ENCODE results near the gene ZNF423.

ZNF423 gene

DNA sequence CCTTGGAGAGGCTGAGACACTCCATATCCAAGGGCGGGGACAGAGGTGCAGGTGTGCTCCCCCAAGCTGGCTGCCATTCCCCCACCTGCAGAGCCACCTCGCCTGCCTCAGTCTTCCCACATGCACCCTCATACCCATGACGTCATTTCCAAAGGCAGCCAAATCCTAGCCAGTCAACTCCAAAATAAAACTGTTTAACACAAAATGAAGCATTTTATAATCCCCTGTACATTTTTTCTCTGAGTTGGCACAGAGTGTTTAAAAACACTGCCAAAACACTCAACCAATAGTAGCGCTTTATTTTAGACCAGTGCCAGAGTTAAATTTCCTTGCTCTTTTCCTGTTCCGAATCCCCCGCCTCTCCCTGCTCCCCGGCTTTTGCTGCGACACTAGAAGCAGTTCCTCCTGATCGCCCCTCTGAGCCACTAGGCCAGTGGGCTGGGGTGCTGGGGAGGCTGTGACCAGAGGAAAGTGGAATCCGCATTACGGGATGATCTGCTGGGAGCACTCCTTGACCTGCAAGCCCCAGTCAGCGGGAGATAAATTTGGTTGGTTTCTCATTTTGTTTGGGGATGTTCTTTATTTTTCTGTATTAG is 139.5 kb downstream of the ZNF423 start:
- DNase-seq = no peak

DNA sequence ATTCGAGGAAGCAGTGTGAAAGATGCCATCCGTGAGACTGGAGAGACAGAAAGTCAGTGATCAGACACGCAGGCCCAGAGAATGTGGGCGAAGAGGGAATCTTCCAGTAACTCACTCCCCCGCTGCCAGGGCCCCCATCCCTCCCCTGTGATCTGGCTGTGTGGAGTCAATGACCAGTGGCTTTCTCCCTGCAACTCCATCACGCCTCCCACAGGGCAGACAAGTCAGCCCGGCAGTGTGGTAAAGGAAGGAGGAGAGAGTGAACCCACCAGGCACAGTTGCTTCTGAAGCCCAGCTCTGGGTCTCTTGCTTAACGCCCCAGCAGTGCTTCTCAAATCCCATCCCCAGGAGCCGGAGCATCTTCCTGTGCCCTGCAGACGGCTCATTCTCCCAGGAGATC is 142.1 kb downstream of the ZNF423 start:
- DNase-seq = no peak

DNA sequence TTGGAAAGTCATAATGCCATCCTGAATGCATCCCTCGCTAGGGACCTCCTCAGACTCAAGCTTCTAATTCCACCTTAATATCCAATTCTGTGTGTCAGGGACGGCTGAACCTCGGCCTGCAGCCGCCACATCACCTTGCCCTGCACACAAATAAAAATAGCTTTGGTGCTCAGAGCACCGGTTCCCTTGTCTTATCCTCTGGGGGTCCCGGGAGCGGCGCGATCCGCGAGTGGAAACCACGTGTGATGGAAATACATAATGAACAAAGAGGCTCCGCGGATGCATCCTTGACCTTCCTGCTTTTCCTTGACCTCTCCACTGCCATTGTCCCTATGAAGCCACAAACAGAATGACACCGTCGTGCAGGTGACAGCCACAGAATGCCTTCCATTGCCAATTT is 143.4 kb downstream of the ZNF423 start:
- DNase-seq = no peak

DNA sequence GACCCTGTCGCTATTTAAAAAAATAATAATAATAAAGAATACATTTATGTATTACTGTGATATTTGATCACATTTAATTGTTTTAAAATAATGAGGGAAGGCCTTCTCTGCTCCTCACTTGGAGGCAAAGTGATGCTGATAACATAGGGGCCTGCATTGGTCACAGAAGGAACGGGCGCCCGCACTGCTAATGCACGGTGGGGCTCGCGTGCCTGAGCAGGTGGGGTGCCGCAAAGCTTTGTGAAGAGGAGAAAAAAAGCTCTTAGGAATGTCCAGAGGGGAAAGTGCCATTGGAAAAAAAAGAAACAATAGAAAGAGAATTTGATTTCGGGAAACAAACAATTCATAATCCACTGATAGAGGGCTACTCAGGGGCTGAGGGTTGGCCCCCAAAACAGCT is 143.8 kb downstream of the ZNF423 start:
- DNase-seq = no peak

DNA sequence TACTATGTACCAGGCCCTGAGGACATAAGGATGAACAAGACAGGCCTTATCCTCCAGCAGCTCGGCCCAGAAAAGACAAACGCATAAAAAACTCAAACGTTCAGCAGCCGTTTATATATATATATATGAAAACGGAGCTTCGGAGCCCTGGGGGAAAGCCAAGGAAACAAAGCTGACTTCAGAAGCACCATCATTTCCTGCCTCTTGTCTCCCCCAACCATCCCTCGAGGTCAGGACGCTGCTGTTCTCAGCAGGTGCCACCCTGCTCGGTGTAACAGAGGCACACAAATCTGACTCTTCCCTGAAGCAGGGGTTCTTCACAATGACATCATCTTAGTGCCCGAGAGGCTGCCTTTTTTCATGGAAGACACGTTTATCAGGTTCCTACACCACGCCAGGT is 146.9 kb downstream of the ZNF423 start:
- DNase-seq = no peak

DNA sequence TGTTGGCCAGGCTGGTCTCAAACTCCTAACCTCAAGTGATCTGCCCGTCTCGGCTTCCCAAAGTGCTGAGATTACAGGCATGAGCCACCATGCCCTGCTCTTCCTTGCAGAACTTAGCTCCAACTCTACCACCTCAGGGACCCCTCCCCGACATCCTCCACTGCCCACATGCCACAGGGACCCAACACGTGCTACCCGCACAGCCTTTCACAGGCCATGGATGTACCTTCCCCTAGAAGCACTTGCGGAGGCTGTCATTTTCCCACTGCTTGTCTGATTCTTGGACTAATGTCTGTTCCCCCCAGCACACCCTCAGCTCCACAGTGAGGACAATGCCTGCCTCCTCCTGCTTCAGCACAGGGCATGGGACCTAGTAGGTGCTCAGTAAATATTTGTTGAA is 147.4 kb downstream of the ZNF423 start:
- DNase-seq = no peak

DNA sequence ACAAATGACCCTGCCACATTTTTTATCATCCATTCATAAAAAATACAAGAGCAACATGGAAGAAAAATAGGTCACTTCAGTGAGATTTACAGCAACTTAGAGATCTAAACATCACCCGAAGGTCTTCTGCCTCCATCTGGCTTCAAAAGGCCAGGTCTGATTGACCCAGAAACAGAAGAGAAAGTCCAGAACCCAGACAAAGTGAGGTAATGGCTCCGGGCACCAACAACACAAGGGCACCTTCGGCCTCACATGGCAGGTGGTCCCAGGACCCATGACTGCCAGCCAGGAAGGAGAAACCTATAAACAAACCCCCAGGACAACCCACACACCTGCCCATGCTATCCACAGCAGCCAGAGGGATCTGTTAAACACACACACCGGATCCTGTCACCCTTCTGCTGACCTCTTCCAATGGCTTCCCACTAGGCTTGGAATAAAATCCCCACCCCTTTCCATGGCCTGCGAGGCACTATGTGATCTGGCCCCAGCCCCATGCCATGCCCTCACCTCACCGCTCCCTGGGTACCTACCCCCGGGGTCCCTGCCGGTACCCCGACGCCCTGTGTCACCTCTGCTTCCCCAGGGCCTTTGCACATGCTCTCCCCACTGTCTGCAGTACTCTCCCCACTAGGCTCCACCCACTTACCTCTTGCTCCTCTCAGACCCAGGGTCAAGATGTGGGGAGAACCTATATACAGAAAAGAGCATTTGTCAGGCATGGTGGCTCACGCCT is 149.1 kb downstream of the ZNF423 start:
- DNase-seq = no peak

DNA sequence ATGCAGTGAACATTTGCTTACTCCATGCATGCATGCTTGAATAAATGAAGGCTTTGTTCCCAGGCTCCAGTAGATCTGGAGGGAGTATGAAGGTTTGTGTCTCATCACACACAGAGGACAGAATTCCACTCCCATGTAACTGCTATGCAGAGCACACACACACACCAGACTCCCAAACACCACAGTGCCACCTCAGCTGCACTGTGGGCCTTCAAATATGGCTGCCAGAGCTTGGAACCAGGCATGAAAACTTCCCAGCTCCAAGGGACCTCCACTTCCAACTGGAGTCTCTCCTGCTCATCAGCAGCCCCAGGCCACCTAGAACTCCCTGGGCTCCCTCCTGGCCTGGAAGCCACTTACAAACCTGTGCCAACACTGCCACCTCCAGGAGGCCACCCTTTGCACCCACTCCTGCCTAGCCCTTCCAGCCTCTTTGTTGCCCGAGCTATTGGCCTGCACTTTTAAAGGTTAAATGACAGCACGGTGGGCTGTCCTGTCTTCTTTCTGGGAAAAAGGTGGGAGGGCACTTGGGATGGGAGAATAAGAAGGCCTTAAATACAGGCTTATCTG is 151.2 kb downstream of the ZNF423 start:
- no peak for DNase-seq

DNA sequence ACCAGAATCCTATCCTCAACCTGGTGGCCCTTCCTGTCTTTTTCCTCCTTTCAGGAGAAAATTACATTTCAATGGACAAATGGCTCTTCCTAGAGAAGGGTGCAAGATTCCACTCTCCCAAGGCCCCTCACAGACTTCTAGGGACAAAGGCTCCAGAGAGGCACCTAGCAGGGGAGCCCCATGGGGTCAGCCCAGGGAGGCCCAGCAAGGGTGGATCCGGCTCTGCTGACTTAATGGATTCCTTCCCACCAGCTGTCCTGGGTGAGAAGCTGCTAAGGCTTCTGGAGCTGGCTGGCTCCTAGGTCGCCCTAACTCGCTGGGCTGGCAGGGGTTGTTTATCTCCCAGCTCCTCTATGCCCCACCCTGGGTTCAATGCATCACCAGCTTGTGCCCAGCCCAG is 152.4 kb downstream of the ZNF423 start:
- no peak for DNase-seq

DNA sequence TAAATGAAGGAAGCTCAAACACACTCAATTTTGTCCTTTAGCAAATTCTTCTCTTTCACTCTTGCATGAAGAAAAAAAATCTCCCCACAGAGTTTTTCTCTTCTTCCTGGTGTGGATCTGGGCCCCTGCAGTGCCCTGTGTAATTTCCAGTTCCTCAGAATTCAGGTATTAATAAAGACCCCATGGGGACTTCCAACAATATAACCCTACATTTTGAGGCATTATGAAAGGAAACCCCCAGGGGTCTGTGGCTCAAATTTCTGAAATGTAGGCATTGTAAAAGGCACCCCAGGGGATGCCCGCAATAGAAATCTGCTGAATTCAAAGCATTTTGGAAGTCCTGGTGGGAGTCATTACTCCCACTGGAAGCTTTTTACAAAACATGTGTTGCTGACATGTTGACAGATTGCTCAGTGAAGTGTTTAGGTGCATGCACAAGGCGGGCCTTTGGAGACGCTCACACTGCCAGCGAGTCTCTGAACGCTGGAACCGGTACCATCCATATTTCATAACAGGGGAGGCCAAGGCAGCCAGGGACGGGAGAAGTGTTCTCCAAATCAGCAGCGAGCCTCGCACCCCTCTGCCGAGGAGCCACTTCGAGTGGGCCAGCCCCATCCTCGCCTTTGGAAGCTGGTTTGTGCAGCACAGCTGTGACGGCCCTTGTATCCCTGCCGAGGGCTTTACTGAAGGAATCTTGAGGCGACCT is 154.0 kb downstream of the ZNF423 start:
- DNase-seq = no peak

DNA sequence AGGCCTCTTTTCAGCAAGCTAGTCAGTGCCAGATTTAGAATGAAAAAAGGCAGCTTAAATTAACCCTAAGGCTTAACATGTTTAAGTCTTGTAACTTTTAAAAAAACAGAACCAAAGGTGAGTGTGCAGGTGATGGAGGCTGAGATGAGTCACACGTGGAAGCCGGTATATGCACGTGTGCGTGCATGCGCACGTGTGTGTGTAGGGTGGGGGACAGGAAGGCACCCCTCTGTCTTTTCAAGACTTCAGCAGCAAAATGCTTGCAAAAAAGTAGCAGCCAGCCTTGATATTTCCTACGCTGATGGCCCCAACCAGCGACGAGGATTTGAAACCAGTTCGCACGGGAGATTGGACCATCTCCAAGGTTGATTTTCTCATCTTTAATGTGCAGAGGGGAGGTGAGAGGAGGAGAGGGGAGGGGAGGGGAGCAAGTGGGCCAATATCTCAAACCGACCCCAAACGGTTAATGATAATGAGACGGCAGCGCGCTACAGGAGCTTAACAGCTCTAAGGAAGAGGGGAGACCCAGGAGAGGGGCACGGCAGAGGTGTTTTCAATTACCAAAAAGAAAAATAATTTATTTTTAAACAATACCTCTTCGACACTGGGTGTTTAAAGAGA is 154.7 kb downstream of the ZNF423 start:
- no peak for DNase-seq

DNA sequence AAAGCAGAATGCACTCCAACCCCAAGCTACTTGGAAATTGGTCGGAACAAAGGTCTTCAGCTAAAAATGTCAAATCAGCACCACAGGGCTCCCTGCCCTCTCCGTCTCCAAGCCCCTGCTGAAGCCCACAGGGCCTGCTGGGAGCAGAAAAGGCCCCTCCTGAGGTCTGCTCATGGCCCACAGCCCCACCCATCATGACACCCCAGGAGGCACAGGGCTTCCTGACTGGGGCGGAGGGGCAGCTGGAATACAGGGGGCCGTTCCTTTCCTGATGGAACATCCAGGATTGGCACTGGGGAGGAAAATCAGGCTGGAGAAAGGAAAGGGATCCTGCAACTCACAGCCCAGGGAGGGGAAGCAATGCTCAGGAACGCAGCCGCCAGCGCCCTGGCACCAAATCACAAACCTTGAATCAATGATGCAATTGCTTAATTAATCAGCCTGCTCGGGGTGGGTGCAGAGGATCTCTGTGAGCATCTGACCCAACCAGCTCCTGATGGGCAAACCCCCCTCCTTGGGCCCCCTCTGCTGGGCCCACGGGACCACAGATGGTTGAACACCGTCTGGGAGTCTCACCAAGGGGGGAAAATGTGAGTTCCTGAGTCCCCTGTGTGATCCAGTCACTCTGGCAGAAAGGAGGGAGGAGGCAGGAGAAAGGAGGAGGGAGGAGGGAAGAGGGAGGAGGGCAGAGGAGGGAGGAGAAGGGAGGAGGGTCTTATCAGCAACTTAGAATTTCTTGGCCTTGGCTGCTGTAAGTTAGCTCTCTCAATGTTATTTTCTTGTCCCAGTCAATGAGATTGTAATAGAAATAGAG is 155.5 kb downstream of the ZNF423 start:
- DNase-seq = no peak

DNA sequence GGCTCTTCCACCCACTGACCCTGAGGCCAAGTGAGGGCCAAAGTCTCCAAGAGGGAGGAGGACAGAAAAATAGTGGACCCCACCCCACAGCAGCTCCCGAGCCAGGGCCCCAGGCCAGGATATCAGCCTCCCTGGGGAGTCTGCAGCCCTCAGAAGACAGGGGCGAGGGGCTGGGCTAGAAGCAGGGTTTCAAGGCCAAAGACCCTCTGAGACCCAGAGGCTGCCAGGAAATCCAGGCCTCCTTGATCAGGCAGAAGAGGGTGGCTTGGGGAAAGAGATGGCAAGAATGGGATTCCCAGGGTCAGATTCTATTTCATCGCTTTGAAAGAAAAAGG is 156.1 kb downstream of the ZNF423 start:
- no peak for DNase-seq

DNA sequence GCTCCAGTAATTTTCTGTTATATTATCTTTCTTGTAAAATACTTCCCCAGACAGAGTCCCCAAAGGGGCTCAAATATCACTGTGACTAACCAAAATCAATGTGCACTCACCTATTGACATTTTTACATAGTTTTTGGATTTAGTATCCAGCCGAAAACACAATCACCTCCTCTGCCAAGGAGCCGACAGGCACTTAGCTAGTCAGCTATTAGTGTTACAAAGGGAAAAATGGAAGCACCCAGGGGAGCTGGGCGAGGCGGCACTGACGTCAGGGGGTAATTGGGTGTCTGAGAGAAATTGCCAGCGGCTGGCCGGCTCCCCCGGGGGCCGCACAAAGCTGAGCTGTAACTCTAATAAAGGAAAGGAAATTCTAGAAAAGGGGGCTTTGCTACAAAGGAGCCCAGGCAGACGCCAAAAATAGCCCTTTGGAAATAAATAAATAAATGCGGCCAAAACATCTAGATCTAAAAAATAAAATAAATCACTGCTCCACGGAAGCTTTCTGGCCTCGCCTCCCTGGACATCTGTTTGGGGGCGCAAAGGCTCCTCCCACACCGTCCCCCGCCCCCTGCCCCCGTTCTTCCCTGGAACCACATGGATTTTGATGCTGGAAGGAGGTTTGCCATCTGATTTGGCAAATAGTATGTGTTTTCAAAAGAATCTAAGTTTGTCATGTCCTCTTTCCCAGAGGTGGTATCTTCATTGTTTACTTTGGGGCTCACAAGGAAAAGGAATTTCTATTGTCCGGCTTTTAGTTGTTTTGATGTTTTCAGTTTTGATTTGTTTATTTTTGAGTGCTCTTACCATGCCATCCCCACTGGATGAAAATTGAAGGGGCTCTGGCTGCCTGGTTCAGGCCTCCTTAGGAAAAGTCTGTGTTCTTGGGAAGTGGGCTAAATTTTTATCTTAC is 156.7 kb downstream of the ZNF423 start:
- no peak for DNase-seq

DNA sequence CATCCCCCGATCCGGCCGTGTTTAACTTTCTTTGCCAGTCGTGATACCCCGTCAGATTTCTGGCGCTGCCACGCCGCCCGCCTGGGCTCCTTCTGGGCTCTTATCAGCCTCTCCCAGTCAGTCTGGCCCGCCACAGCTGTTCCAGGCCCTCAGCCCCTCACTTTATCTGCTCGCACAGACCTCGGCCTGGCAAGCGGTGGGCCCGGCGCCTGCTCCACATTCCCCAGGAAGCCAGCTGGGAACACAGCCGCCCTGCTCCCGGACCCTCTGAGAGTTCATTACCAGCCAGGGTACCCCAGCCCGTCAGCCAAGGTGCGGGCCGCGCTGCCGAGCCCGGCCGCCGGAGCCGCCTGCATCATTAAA is 157.5 kb downstream of the ZNF423 start:
- DNase-seq = no peak

DNA sequence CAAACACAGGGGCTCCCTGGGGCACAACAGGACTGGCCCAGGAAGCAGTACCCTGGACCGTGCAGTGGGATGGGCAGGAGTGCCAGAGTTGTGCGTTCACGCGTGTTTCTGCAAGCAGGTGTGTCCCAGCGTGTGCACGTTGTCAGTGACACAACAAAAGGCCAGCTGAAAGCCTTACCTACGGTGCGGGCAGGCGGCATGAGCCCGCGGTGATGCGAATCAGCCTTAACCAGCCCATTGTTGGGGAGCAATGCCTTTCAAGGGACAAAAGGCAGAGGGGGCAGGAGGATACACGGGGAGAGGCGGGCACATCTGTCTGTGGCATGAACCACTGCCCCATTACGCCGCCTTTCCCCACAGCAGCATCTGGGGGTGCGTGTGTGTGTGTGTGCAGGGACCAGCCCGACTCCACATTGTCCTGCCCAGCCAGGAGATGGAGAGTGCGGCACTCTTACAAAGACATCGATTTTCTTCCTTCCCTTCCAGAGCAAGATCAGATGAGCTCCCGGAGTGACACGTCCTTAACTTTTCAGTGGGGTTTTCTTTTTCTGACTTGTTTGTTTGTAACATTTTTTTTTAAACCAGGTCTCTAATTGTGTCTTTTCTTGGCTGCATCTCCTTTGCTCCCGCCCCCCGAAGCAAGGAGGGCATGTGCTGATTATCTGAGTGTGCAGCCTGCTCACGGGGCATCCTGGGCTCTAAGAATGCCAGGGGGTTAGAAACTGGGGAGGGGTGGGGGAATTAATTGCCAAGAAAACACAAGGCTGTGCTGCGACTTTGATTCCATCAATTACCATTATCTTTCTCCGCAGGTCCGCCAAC is 158.1 kb downstream of the ZNF423 start:
- no peak for DNase-seq

DNA sequence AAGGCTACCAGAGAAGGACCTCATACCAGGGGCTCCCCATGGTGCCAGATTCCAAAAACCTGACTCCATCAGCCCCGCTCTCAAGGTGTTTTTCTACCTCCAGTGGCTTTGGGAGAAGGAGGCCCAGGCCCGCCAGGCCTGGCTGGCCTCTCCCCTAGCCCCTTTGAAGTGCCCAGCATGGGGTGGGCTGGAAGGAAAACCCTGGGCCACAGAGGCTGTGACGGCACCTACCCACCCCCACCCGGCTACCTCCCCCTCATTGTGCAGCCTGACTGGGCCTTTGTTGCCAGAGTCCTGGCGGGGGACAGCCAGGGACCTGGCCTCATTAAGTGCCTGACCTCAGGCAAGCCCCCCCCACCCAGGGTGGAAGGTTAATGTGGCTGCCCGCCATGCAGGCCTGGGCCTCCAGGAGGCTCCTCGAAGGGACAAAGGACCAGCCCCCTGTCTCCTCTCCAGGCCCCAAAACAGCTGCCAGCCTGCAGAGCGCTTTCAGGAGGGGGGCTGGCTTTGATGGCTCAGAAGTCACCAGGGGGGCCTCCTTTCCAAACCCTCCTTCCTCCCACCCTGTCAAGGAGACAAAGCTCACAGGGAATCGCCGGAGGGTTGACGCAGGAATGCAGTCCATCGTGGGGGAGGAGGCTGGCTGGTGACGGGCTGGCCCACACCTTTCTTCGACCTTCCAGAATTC is 159.4 kb downstream of the ZNF423 start:
- DNase-seq = no peak

DNA sequence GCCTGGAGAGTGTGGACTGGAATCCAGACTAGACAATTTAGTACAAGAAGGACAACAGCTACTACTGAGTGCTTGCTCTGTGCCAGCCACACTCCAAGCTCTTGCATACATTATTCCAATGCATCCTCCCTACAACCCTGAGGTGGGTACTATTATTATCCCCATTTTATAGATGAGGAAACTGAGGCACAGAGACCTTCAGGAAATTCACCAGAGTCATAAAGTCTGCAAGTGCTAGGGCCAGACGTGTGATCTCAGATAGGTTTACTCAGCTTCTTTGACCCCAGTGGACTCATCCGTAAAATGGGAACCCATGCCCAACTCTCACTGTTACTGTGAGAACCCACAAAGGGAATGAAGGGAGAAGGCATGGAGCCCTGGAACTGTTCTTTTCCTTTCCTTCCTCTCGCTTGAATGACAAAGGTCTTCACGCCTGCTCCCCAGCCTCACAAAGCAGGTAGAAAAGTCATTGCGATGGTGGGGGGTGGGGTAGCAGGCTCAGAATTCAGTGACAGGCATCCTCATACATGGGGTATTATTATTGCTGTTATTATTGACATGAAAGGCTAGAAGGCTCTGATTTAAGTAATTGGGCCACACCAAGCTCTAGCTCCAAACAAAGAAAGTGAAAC is 160.0 kb downstream of the ZNF423 start:
- DNase-seq = no peak

DNA sequence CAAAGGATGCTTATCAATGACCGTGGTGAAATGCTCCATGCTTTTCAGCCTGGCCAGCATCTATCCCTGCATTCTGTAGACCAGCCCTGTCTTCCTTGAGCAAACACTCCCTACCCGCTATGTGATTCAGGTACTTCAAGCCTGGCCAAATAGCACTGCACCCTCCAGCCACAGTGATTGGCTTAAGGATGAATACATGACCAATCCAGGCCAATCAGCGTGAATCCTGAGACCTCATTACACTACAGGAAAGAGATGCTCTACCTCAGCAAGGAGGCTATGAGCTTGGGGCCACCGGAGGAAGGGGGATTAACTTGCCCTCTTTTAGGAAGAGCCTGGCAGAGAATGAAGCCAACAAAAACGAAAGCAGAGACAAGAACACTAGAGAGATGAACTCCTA is 162.5 kb downstream of the ZNF423 start:
- DNase-seq = no peak

DNA sequence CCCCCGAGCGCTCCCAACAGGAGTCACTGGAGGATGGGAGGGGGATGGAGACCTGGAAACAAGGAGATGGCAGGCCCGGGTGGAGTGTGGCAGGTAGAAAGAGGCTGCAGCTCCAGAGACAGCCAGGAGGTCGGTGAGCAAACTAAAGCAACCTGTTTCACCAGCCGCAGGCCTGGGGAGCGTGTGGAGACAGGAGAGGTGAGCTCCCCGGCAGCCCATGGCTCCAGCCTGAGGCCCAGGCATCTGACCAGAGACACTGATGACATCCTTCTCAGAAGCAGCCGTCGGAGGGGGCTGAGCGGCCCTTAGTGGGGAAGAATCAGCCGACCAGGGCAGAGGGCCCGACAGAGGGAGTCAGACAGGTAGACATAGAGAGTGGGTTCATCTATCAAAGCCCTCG is 165.1 kb downstream of the ZNF423 start:
- DNase-seq = no peak

All from T-helper 1 cell (primary cell).